MCF 10A (cell line): ENCODE data around the gene TFPT. TPM values are rescaled to one million over a fixed set of nuclear protein-coding genes. Genes with fewer than 3 reads are reported as not detected.

Source experiments
- BruUV-seq: library from RNA; stranded (reverse); fragments of 400-500 nt; replicated peaks from 2 replicates; lab custom pipeline; 2021; lab: Mats Ljungman, UMichigan
- CTCF ChIA-PET: fragments of 300-600 bp; sonication (Branson Sonifier 250); formaldehyde crosslinking; extraction: SDS; loops from one replicate; lab custom pipeline; 2021; ENCODE audit warnings: antibody characterized with exemption, inconsistent platforms; lab: Yijun Ruan, JAX
- POLR2A ChIA-PET: fragments of 300-600, 350-650 bp; sonication (Branson Sonifier 250); formaldehyde crosslinking; extraction: SDS; loops from one replicate; lab custom pipeline; 2020; ENCODE audit warnings: antibody characterized with exemption, inconsistent platforms; lab: Yijun Ruan, JAX
- DNase-seq: peaks from one replicate; pipeline ENCODE4 v3.0.0-alpha.2; 2018; ENCODE audit not compliant: unreplicated experiment
- H3K27ac Mint-ChIP-seq: one replicate; pipeline ENCODE4 v1.8.0; 2022; ENCODE audit warnings: mild to moderate bottlenecking, low read depth, mixed read lengths; ENCODE audit not compliant: unreplicated experiment
- H3K27me3 Mint-ChIP-seq: one replicate; pipeline ENCODE4 v1.8.0; 2022; ENCODE audit warnings: mixed read lengths; ENCODE audit not compliant: insufficient read depth, unreplicated experiment
- H3K36me3 Mint-ChIP-seq: one replicate; pipeline ENCODE4 v1.8.0; 2022; ENCODE audit warnings: mild to moderate bottlenecking, moderate library complexity, mixed read lengths; ENCODE audit not compliant: insufficient read depth, unreplicated experiment
- H3K4me1 Mint-ChIP-seq: one replicate; pipeline ENCODE4 v1.8.0; 2022; ENCODE audit warnings: mixed read lengths; ENCODE audit not compliant: insufficient read depth, unreplicated experiment
- H3K4me3 Mint-ChIP-seq: one replicate; pipeline ENCODE4 v1.8.0; 2022; ENCODE audit warnings: mild to moderate bottlenecking, moderate library complexity, mixed read lengths; ENCODE audit not compliant: unreplicated experiment
- H3K9me3 Mint-ChIP-seq: one replicate; pipeline ENCODE4 v1.8.0; 2022; ENCODE audit warnings: mixed read lengths; ENCODE audit not compliant: unreplicated experiment
- intact Hi-C: fragments of 100-400 bp; cut with micrococcal nuclease; formaldehyde crosslinking; loops from 2 replicates; pipeline ENCODE4 v1.14.1; 2022
- total RNA-seq: library from RNA; stranded (reverse); gene quantifications from 2 replicates; pipeline ENCODE4 v1.2.3, GENCODE V29; 2022
- TF ChIP-seq, protein P1 (sequence below): fragments of 200-600 bp; IDR thresholded peaks from one replicate; pipeline ENCODE4 v1.8.0; 2022; ENCODE audit warnings: antibody characterized with exemption, mild to moderate bottlenecking; ENCODE audit not compliant: unreplicated experiment

TFPT gene
- total RNA-seq, 1 experiment from 2014 or later: 22.8 TPM

DNA sequence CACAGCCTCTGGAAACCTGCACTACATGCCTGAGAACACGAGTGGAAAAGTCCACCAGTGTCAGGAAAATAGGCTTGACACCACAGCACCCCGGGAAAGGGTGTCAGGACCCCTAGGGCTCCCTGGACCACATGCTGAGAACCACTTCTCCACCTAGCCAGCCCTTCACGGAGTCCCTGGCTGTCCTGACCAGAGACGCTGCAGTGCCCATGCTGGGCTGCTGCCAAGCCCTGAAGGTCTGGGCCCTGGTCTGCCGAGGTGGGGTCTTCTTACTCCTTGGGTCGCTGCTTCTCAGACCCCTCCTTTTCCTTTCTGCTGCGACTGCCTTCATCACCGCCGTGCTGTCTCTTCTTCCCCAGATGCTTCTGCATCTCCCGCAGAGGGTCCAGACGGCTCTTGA is 41.0 kb upstream of the TFPT start:
- BruUV-seq: no TSS peak
- H3K9me3 Mint-ChIP-seq: no peaks in the 10 kb centered on the region
- H3K36me3 Mint-ChIP-seq: peaks cover 55% of the 10 kb centered on the region
- intact Hi-C loops: no loop called here
- no peak for DNase-seq
- no peak overlapping the region for H3K4me3 Mint-ChIP-seq
- peaks cover 14% of the 10 kb centered on the region for H3K4me1 Mint-ChIP-seq
- POLR2A ChIA-PET: interaction anchor here (0.9 to 10.2 kb wide), 3 partner anchors 19 to 39 kb away, joined by 4 to 110 read pairs (median 50); partner anchors contain the start of genes CNOT3, MBOAT7 and TSEN34
- no peak overlapping the region for H3K27ac Mint-ChIP-seq
- no peaks in the 10 kb centered on the region for H3K27me3 Mint-ChIP-seq
- TF ChIP-seq, protein P1, sequence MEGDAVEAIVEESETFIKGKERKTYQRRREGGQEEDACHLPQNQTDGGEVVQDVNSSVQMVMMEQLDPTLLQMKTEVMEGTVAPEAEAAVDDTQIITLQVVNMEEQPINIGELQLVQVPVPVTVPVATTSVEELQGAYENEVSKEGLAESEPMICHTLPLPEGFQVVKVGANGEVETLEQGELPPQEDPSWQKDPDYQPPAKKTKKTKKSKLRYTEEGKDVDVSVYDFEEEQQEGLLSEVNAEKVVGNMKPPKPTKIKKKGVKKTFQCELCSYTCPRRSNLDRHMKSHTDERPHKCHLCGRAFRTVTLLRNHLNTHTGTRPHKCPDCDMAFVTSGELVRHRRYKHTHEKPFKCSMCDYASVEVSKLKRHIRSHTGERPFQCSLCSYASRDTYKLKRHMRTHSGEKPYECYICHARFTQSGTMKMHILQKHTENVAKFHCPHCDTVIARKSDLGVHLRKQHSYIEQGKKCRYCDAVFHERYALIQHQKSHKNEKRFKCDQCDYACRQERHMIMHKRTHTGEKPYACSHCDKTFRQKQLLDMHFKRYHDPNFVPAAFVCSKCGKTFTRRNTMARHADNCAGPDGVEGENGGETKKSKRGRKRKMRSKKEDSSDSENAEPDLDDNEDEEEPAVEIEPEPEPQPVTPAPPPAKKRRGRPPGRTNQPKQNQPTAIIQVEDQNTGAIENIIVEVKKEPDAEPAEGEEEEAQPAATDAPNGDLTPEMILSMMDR: no peak
- CTCF ChIA-PET: interaction anchor here (1.5 kb wide), 1 partner anchor 13 kb away, joined by 3 read pairs; no protein-coding TSS in a partner anchor

DNA sequence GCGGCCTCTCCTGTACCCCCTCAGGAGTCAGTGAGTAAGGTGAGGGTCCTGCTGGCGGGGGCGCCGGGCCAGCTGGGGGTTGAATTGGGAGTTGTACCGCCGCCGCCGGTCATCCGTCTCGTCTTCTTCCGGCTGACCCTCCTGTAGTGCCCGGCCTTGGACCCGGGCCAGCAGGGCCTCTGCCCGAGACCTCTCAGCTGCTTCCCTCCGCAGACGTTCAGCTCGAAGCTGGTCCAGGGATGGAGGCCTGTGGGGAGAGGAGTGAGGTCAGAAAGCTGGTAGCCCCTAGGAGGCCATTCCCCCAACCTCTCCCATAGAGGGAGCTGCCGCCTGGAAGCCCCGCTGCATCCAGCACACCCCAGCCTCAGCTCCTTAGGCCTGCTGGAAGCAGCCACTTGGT is 40.2 kb upstream of the TFPT start:
- no TSS peak for BruUV-seq
- H3K27ac Mint-ChIP-seq: no peak overlapping the region
- DNase-seq: no peak
- TF ChIP-seq, protein P1: no peak
- ChIA-PET POLR2A (interaction anchor here (0.9 to 10.2 kb wide), 3 partner anchors 18 to 38 kb away, joined by 4 to 110 read pairs (median 50); partner anchors contain the start of genes CNOT3, MBOAT7 and TSEN34), CTCF (interaction anchor here (0.6 to 1.5 kb wide), 2 partner anchors 13 to 51 kb away, joined by 3 to 4 read pairs; no protein-coding TSS in a partner anchor)
- H3K4me1 Mint-ChIP-seq: peaks cover 8% of the 10 kb centered on the region
- no peaks in the 10 kb centered on the region for H3K27me3 Mint-ChIP-seq
- no peaks in the 10 kb centered on the region for H3K9me3 Mint-ChIP-seq
- no peak overlapping the region for H3K4me3 Mint-ChIP-seq
- intact Hi-C loops: no loop called here
- H3K36me3 Mint-ChIP-seq: peaks cover 63% of the 10 kb centered on the region

DNA sequence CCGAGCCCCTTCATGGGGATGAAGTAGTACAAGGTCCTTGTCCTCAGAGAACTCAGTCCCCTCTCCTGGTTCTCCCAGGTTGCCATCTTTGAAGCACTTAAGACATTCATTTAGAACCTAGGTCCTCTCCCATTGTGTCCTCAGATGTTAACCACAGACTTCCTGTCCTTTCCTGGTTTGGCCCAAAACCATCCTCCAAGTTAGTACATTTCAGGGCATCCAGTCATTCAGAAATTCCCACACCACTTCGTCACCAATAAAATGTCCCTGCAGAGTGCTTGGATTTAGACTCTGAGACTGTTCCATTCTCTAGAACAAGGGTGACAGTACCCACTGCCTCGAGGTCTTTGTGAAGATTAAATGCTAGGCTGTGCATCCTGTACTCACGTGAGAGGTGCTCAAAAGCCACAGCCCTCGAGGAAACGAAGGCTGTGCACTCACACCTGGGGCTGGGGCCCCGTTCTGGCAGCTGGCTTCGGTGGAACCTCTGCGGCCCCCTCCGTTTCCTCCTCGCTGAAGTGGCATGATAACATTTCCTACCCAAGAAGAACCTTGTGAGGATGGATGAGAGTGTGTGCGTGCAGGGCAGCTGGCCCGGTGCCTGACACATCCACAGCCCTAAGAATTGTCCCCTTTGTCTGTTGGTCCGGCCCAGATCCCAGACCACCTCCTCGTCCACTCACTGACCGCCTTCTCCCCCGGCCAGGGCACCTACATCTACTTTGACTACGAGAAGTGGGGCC is 39.3 kb upstream of the TFPT start:
- CTCF ChIA-PET: no interaction called here
- H3K4me1 Mint-ChIP-seq: no peaks in the 10 kb centered on the region
- no peaks in the 10 kb centered on the region for H3K9me3 Mint-ChIP-seq
- no TSS peak for BruUV-seq
- H3K36me3 Mint-ChIP-seq: peaks cover 72% of the 10 kb centered on the region
- no peak overlapping the region for H3K4me3 Mint-ChIP-seq
- DNase-seq: no peak
- intact Hi-C loops: no loop called here
- H3K27me3 Mint-ChIP-seq: no peaks in the 10 kb centered on the region
- POLR2A ChIA-PET: interaction anchor here (10.2 kb wide), 1 partner anchor 17 kb away, joined by 110 read pairs; the partner anchor contains the start of gene CNOT3
- no peak overlapping the region for H3K27ac Mint-ChIP-seq
- TF ChIP-seq, protein P1: no peak

DNA sequence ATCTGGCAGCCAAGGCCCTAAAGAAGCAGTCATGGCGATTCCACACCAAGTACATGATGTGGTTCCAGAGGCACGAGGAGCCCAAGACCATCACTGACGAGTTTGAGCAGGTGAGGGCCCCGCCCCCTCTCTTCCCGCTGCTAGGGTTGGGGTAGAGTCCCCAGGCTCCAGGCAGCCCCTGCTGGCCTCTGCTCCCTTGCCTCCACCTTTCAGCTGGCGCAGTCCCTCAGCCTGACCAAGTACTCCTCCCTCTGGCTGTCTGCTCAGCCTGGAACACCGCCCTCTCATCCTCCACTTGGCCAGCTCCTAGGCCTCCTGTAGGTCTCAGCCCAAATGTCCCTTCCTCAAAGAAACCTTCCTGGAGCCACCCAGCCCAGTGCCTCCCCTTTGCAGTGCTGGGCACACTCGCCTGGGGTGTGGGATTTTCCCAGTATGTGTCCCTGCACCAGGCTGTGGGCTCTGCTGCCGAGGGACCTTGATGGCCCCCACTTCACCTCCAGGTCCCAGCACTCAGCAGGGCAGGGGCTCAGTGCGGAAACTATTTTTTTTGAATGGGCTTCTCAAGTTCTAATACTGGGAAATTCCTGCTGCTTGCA is 38.4 kb upstream of the TFPT start:
- Mint-ChIP-seq H3K36me3 (peaks cover 81% of the 10 kb centered on the region), H3K27me3 (no peaks in the 10 kb centered on the region), H3K4me1 (no peaks in the 10 kb centered on the region), H3K9me3 (no peaks in the 10 kb centered on the region), H3K27ac (peak overlapping the region; percentile 66), H3K4me3 (no peak overlapping the region)
- intact Hi-C loops: no loop called here
- BruUV-seq: no TSS peak
- TF ChIP-seq, protein P1: no peak
- ChIA-PET CTCF (no interaction called here), POLR2A (interaction anchor here (1.3 to 10.2 kb wide), 2 partner anchors 9 to 16 kb away, joined by 4 to 110 read pairs; partner anchors contain the start of gene CNOT3)
- no peak for DNase-seq
